GM21423 (cell line): Measurements from ENCODE around the gene PGM2L1.
A peak's percentile ranks its signal among the peaks of the same experiment; 100 is the strongest.
"Not testable (repeated sequence)": the region's sequence is repeated elsewhere in the genome, so short reads cannot be mapped to it uniquely, and the experiment has no call there.

Experiments
- ATAC-seq: cut with Tn5 transposase; IDR thresholded peaks from one replicate; pipeline ENCODE4 v1.9.1; 2021; ENCODE audit warnings: mild to moderate bottlenecking, moderate library complexity; ENCODE audit not compliant: unreplicated experiment

The PGM2L1 gene

GRCh38 chr11:74398244-74399159 is at the start of gene PGM2L1:
Gene PGM2L1 (minus strand): TSS chr11:74398433. CDS start chr11:74398161, 272 bp downstream.
- ATAC-seq = peak; percentile 93

GRCh38 chr11:74447720-74448119 is 49.5 kb upstream of the PGM2L1 start:
- ATAC-seq = no peak

GRCh38 chr11:74446532-74446938 is 48.3 kb upstream of the PGM2L1 start:
- no peak for ATAC-seq

GRCh38 chr11:74444173-74444826 is 46.1 kb upstream of the PGM2L1 start:
- no peak for ATAC-seq

GRCh38 chr11:74443071-74443864 is 45.0 kb upstream of the PGM2L1 start:
- no peak for ATAC-seq

- no peak for ATAC-seq
These were observed 44.4 kb upstream of the PGM2L1 start for GRCh38 chr11:74442636-74443035.

- ATAC-seq = no peak
These were observed 40.4 kb upstream of the PGM2L1 start for GRCh38 chr11:74438681-74439080.

GRCh38 chr11:74437441-74438042 is 39.3 kb upstream of the PGM2L1 start:
- no peak for ATAC-seq

- ATAC-seq = no peak
These were observed 36.3 kb upstream of the PGM2L1 start for GRCh38 chr11:74434528-74434927.

GRCh38 chr11:74429205-74429604 is 31.0 kb upstream of the PGM2L1 start:
- ATAC-seq = no peak

- no peak for ATAC-seq
These were observed 29.2 kb upstream of the PGM2L1 start for GRCh38 chr11:74427384-74427886.

GRCh38 chr11:74425100-74425499 is 26.9 kb upstream of the PGM2L1 start:
- no peak for ATAC-seq

GRCh38 chr11:74418509-74418895 is 20.3 kb upstream of the PGM2L1 start:
- no peak for ATAC-seq

- ATAC-seq = no peak
These were observed 19.8 kb upstream of the PGM2L1 start for GRCh38 chr11:74417860-74418508.

- no peak for ATAC-seq
These were observed 19.2 kb upstream of the PGM2L1 start for GRCh38 chr11:74417379-74417804.

- not testable (repeated sequence) for ATAC-seq
These were observed 18.7 kb upstream of the PGM2L1 start for GRCh38 chr11:74416974-74417373.

- no peak for ATAC-seq
These were observed 14.6 kb upstream of the PGM2L1 start for GRCh38 chr11:74412733-74413359.

GRCh38 chr11:74412321-74412720 is 14.1 kb upstream of the PGM2L1 start:
- no peak for ATAC-seq

GRCh38 chr11:74409633-74410032 is 11.4 kb upstream of the PGM2L1 start:
- ATAC-seq = no peak
